Inflammatory macrophage (primary cell): ENCODE measurements around the gene TIMM44.
A peak's percentile ranks its signal among the peaks of the same experiment; 100 is the strongest.

Experiments used
- DNase-seq, 2 donors: peaks; one replicate each; pipeline ENCODE4 v3.0.0-alpha.2; 2020 to 2022

The TIMM44 gene

DNA sequence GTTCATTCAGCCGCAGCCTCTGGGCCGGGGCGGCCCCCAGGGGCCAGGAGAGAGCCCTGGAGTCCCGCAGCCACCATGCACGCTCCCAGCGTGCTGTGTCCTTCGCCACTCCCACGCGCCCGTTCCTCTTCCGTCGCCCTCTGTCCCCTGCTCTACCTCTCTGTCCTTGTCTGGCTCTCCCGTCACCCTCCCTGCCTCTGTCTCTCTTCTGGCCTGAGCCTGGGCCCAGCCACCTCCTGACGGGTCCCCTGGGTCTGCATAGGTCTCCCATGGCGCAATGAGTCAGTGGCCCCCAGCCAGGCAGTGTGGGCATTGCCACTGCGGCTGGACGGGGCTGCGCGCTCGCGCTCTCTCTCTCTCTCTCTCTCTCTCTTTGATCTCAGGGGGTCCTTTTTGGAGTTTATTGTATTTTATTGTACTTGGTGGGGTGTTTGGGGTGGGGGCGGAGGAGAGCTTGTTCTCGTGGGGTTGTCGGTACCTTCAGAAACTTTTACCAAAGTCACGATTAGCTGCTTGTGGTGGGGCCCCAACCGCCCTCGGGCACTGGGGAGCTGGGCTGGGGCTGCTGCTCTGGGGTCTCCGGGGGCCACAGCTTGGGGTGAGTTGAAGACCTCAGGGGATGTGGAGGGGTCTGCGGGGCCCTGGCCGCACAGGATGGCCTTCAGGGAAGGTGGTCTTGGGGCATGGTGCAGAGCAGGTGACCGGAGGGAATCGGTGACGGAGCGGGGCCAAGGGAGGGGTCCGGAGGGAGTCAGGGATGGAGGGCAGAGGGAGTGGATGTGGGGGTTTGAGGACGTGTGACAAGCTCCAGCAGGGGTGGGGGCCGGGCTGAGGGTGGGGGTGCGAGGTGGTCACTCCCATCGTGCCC is 30.5 kb downstream of the TIMM44 start:
- DNase-seq = no peak

DNA sequence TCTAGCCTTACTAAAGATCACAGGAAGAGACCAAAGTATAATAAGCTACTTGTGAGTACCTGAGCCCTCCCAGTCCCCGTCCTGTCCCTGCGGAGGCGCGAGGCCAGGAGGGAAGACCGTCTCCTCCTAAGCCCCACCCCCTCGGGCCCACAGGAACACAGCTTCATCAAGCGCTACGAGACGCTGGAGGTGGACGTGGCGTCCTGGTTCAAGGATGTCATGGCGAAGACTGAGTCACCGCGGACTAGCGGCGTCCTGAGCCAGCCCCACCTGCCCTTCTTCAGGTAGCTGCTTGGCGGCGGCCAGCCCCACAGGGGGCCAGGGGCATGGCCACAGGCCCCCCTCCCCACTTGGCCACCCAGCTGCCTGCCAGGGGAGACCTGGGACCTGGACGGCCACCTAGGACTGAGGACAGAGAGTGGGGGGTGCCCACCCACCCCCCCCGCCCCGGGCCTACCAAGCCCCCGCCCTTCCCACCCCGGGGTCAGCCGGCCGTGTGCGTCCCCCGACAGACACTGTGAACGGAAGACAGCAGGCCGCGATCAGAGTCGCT is 31.2 kb downstream of the TIMM44 start:
- no peak for DNase-seq

DNA sequence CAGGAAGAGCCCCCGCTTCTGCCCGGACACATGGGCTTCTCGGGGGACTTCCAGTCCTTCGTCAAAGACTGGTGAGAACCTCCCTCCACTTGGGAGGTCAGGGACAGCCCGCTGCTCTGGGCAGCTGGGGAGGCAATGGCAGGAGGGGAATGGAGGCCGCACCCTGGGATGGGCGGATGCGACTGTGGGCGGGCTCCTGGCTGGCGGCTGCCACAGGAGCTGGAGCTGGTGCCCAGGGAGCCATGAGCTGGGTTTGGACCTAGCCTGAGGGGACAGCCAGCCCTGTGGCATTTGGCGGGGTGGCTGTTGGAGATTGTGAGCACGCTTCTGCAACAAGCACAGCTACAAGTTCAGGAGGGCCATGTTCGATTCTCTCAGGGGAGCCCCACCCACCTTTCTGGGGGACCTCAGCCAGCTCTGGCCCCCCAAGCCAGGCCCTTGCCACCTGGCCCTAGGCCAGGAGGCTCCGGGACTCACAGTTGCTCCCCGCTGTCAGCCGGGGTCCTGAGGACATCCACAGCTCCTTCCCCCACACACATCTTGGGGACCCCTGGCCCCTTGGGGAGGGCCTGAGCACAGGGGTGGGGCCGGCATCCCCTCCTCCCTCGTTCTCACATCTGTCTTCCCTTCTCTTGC is 31.8 kb downstream of the TIMM44 start:
- DNase-seq = no peak

DNA sequence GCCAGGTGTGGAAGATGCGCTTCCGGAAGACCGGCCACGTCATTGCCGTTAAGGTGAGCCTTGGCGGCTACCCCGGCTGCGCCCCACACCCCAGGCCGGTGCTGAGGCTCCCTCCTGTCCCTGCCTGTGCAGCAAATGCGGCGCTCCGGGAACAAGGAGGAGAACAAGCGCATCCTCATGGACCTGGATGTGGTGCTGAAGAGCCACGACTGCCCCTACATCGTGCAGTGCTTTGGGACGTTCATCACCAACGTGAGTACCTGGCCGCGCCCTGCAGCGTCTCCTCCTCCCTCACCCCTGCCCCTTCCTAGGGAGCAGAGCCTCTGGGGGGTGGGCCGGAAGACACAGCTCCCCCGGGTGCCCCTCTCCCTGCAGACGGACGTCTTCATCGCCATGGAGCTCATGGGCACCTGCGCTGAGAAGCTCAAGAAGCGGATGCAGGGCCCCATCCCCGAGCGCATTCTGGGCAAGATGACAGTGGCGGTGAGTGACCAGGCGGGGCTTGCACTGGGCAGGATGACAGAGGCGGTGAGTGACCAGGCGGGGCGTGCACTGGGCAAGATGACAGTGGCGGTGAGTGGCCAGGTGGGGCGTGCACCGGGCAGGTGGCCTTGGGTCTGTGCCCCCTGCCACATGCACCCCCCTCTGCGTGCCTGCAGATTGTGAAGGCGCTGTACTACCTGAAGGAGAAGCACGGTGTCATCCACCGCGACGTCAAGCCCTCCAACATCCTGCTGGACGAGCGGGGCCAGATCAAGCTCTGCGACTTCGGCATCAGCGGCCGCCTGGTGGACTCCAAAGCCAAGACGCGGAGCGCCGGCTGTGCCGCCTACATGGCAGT is 32.9 kb downstream of the TIMM44 start:
- no peak for DNase-seq

DNA sequence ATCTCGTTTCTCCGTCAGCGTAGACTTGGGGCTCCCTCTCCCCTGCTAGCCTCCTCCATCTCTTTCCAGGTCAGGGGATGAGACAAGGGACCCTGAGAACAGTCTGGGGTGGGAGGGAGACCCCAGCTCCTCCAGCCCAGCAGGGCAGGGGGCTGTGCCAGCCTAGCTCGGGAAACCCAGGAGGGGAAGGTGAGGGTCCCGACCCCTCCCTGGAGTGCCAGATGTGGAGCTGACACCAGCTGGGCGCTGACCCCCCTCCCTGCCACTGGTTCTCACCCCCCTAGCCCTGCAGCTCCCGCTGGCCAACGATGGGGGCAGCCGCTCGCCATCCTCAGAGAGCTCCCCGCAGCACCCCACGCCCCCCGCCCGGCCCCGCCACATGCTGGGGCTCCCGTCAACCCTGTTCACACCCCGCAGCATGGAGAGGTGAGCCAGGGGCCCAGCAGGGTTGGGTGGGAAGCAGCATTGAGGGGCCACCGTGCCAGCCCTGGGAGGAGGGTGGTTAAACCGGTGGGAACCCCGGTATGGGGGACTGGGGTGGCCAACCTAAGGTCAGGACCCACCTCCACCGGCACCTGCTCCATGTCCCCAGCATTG is 33.9 kb downstream of the TIMM44 start:
- no peak for DNase-seq

DNA sequence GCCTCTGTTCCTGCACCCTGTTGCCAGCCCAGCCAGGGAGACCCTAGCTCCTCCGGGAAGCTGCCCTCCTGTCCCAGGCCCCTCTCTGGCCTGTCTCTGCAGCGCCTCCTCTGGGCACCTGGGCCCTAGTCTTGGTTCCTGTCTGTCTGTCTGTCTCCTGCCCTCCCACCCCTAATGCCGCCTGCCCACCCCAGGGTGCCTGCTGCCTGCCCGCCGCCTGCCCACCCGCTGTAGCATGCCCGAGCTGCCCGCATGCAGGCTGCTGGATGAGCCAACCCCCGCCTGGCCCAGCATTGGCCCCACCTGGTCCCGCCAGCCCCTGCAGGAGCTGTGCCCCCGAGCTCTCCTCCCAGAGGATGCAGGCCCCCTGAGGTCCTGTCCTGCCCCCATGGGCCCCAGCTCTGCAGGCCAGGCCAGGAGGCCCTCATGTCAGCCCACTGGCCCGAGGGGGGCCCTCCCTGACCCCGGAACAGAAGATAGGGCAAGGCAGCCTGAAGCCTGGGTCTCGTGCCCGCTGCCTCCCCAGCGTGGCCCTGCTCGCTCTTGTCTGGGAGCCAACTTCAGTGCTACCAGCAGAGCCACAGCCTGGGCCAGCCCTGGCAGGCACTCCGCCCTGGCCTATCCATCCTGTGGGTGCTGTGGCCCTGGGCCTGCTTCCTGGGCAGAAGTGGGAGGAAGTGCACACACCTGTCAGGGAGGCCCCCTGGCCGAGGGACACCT is 34.6 kb downstream of the TIMM44 start:
- no peak for DNase-seq

DNA sequence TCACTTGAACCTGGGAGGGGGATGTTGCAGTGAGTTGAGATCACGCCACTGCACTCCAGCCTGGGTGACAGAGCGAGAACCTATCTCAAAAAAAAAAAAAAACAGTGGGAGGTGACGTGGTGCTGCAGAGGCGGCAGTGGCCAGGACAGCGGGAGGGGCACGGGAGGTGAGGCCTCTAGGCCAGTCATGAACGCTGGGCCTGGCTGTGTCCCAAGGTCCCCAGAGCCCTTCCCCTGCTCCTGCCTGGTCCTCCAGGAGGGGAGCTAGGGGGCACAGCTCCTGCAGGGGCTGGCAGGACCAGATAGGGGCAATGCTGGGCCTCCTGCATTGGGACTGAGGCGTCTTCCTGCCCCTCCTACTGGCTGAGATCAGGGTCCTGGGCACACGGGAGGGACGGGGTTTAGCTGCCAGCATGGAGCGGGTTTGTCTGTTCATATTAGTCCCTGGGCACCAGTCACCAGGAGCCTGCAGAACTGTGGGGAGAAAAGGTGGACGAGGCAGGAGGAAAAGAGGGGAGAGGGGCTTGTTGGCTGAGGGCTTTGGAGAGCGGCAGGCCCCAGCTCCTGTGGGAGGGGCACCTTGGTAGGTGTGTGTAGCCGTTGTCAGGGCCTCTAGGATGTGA is 35.3 kb downstream of the TIMM44 start:
- DNase-seq = no peak

DNA sequence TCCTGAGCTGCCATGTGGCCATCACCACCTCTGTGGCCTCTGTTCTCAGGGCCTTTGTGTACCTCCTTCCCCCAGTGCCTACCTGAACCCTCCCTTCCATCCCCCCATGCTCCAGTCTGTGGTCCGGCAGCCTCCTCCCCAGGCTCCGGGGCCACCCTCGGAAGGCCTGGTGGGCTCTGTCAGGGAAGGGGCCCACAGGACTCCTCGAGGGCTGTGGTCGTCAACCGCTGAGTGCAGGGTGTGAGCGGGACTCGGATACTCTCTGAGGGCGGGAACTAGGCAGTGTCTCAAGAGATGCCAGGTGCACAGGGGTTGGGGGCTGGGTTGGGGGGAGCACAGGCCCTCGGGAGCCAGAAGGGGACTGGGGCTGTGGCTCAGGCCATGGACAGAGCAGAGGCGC is 35.9 kb downstream of the TIMM44 start:
- DNase-seq = no peak

DNA sequence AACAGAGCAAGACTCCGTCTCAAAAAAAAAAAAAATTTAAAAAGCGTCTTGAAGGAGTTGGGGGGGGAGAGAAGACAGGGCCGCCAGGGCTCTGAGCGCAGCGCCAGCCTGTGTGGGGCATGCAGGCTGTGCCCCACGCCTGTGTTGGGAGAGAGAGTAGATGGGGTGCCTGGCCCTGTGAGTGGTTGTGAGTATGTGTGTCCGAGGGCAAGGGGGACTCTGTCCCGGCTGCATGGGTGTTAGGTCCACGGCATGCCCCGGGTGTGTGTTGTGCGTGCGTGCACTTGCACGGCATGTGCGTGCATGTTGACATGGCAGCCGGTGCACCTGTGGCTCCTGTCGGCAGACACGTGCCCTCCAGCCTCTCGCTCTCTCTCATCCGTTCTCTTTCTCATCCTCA is 36.3 kb downstream of the TIMM44 start:
- no peak for DNase-seq

DNA sequence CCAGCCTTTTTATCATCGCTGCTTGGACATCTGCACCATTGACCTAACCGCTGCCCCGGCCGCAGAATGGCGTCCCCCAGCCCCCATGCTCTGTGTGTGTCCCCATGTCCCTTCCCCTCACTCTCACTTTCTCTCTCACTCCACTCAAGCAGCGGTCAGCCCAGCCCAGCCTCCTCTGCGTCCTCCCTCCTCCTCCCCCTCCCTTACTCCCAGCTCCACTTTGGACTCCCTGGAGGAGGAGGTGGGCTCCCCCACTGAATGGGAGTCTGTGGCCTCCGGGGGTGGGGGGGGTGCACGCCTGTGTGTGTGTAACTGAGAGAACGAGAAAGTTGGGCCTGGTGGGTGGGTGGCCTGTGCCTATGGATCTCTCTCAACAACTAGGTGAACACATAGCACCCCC is 37.6 kb downstream of the TIMM44 start:
- no peak for DNase-seq

DNA sequence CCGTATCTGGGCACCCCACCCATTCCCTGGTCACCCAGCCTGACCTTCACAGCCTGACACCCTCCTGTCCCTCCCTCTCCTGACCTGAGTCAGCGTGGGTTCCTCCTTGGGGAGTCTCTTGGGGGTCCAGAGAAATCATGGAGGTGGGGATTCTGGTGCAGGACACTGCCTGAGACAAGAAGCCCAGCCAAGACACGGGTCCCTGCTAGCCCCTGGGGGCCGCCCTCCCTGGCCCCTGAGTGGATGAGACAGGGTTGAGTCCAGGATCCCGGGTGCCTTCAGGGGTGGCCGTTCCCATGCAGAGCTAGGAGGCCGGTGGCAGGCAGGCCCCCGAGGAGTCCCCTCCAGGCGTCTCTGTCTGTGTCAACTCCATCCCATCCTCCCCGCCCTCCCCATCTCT is 38.2 kb downstream of the TIMM44 start:
- no peak for DNase-seq

DNA sequence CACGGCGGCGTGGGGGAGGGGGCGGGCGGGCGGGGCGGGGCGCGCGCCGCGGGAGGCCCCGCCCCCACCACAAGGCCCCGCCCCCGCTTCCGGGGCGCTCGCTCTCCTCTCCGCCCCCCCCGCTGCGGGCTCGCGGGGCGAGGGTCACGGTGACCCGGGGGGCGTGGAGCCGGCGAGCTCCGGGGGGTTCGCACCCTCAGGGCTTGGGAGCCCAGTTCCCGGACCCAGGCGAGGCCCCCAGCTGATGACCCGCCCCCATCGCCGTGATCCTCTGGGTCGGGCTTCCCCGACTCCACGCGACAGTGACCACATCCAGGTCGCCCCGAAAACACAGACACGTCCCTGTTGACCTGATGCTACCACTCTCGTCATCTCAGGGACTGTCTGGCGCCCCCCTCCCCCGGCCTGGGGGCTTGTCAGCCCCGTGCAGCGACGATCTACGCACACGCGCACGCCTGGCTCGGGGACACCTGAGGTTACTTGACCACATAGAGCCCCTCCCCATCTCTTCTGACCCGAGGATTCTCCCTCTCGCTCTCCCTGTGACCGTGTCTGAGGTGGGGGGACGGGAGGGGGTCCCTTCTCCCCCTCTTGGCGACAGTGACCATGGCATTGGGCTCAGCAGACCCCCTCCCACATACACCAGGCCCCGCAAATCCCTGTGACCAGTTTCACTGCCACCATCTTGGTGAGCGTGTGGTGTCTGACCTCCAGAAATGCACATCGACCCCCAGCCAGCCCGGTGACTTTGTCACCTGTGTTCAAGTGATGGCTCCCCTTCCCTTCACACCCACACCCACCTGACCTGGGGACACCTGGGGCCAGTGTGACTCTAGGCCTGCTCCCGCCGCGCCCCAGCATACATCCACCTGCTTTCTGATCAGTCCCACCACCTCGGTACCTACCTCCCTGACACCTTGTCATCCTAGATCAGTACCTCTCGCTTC is 39.1 kb downstream of the TIMM44 start:
- peak; percentile 10 to 52 for DNase-seq

DNA sequence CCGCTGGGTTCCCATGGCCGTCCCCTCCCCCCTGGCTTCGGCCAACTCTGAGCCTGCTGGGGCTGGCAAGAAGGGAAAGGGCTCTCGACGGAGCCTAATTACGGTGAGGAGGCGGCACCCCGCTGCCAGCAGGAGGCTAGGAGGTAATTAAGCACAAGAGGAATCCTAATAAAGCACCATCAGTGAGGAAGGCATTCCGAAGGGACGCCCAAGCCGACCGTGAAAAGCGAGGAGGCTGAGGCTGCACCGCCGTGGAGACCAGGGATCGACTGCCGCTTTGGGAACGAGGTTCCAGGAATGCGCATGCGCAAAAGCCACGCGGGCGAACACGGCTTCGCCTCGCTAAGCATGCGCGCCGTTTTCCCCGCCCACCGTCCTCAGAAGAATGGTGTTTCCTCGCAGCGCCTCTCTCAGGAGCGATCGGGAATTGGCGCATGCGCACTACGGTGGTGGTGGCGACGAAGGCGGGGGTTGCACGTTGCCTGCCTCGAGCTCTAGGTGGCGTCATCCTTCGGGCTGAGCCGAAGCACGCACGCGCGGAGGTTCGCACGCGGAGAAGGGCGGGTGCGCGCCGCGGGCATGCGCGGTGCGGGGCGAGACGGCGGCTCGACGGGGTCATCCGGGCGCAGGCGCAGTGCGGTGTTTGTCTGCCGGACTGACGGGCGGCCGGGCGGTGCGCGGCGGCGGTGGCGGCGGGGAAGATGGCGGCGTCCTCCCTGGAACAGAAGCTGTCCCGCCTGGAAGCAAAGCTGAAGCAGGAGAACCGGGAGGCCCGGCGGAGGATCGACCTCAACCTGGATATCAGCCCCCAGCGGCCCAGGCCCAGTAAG is 40.0 kb downstream of the TIMM44 start, which contains the start of gene MAP2K7:
Gene MAP2K7 (plus strand): TSS at position 634 of the 830 bp plus-strand sequence. CDS start 68 bp downstream, at position 702.
- peak; percentile 100 for DNase-seq

DNA sequence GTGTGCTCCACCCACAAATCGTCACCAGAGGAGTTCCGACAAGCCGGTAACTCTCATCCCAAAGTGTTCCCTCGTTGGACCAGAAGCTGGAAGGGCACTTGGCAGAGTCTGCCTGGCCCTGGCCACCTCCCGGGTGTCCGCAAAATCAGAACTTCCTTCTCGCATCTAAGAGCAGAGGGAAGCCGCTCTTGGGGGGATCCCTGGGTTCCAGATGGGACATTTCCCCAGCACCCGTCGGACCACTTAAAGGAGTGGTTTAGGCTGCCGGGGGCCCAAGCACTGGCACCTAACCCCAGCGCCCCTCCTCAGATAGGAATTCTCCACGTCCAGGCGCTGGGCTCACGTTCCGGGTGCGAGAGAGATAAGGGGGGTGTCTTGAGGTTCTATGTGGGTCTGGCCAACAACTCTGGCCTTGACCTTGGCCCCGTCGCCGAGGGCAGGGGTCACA is 40.6 kb downstream of the TIMM44 start:
- no peak for DNase-seq

DNA sequence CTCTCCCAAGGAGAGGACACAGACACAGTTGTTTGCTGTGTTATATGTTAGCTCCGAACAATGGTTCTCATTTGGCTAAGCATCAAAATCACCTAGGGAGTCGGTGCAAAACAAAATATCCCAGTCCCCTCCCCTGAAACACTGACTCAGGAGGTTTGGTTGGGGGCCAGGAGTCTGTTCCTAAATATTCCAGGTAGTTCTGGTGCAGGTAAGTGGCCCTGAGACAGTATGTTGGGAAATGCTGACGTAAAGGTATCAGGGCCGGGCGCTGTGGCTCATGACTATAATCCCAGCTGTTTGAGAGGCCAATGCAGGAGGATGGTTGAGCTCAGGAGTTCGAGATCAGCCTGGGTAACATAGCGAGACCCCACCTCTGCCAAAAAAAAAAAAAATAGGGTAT is 42.1 kb downstream of the TIMM44 start:
- DNase-seq = no peak

DNA sequence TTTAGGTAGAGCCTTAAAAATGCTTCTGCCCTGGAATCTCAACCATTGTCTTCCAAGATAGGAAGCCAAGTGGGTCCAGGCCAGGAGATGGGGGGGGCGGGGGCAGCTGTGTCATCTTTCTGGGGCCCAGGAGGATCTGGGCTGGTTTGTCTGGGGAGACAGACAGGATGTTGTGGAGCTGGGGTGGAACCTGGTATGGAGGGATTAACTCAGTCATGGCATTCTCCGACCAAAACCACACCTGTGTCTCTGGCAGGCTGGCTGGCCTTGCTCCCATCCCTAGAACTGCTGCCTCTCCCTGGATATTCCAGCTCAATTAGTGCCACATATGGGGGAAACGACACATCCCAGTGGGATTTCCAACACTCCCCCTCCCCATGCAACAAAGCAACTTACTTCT is 42.5 kb downstream of the TIMM44 start:
- DNase-seq = no peak

DNA sequence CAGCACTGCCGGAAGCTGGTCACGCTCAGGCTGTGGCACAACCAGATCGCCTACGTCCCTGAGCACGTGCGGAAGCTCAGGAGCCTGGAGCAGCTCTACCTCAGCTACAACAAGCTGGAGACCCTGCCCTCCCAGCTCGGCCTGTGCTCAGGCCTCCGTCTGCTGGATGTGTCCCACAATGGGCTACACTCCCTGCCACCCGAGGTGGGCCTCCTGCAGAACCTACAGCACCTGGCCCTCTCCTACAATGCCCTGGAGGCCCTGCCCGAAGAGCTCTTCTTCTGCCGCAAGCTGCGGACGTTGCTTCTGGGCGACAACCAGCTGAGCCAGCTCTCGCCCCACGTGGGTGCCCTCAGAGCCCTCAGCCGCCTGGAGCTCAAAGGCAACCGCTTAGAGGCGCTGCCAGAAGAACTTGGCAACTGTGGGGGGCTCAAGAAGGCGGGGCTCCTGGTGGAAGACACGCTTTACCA is 43.0 kb downstream of the TIMM44 start:
- DNase-seq = no peak

DNA sequence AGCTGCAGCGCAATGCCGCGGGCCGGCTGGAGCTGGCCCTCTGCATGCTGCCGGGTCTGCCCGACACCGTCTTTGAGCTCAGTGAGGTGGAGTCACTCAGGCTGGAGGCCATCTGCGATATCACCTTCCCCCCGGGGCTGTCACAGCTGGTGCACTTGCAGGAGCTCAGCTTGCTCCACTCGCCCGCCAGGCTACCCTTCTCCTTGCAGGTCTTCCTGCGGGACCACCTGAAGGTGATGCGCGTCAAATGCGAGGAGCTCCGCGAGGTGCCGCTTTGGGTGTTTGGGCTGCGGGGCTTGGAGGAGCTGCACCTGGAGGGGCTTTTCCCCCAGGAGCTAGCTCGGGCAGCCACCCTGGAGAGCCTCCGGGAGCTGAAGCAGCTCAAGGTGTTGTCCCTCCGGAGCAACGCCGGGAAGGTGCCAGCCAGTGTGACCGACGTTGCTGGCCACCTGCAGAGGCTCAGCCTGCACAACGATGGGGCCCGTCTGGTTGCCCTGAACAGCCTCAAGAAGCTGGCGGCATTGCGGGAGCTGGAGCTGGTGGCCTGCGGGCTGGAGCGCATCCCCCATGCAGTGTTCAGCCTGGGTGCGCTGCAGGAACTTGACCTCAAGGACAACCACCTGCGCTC is 43.6 kb downstream of the TIMM44 start:
- DNase-seq = no peak
